Measurements from ENCODE around the gene PLEKHM3.

- TF ChIP-seq, protein P1, sequence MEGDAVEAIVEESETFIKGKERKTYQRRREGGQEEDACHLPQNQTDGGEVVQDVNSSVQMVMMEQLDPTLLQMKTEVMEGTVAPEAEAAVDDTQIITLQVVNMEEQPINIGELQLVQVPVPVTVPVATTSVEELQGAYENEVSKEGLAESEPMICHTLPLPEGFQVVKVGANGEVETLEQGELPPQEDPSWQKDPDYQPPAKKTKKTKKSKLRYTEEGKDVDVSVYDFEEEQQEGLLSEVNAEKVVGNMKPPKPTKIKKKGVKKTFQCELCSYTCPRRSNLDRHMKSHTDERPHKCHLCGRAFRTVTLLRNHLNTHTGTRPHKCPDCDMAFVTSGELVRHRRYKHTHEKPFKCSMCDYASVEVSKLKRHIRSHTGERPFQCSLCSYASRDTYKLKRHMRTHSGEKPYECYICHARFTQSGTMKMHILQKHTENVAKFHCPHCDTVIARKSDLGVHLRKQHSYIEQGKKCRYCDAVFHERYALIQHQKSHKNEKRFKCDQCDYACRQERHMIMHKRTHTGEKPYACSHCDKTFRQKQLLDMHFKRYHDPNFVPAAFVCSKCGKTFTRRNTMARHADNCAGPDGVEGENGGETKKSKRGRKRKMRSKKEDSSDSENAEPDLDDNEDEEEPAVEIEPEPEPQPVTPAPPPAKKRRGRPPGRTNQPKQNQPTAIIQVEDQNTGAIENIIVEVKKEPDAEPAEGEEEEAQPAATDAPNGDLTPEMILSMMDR (IDR thresholded peaks at IDR 0.05), result no peak
- no peak for TF ChIP-seq POLR2AphosphoS5 (IDR thresholded peaks at IDR 0.05)
- TF ChIP-seq EP300 (IDR thresholded peaks at IDR 0.05), result no peak
Observed at GRCh38 chr2:207996848-207997247, 28.5 kb downstream of the PLEKHM3 start.
